HEK293 (cell line): ENCODE measurements around the gene ISOC2.

Experiments used
- CTCF ChIA-PET: fragments of 350-600 bp; formaldehyde crosslinking; extraction: SDS; loops from one replicate; lab custom pipeline; 2021; ENCODE audit warnings: antibody characterized with exemption; lab: Yijun Ruan, JAX
- POLR2A ChIA-PET: fragments of 300-600 bp; formaldehyde crosslinking; extraction: SDS; loops from one replicate; lab custom pipeline; 2020; ENCODE audit warnings: antibody characterized with exemption, inconsistent platforms; lab: Yijun Ruan, JAX
- H3K27ac ChIP-seq: fragments of 200-500 bp; sonication (Bioruptor generic); 2 replicates; pipeline ENCODE4 v1.5.1; 2014; ENCODE audit warnings: low read depth, low read length, control low read depth, inconsistent platforms; ENCODE audit errors: extremely low read depth
- H3K36me3 ChIP-seq, 2 experiments: fragments of 200-500 bp in 1 of 2; sonication (Bioruptor generic) in 1 of 2; 1 replicate in 1 of 2; 2 replicates in 1 of 2; pipeline ENCODE4 v1.5.1; 2014 to 2017; ENCODE audit warnings: inconsistent platforms in 2 of 2, low read length in 2 of 2; ENCODE audit not compliant: control insufficient read depth in 2 of 2, insufficient read depth in 1 of 2
- H3K4me1 ChIP-seq: fragments of 200-500 bp; sonication (Bioruptor generic); 2 replicates; pipeline ENCODE4 v1.5.1; 2014; ENCODE audit warnings: mild to moderate bottlenecking, low read length, inconsistent platforms; ENCODE audit not compliant: control insufficient read depth, insufficient read depth
- H3K4me3 ChIP-seq: 2 replicates; pipeline ENCODE4 v1.5.1; 2011; ENCODE audit warnings: low read depth, mild to moderate bottlenecking, control low read depth, low read length, moderate library complexity
- H3K9me3 ChIP-seq: fragments of 200-500 bp; sonication (Bioruptor generic); 2 replicates; pipeline ENCODE4 v1.5.1; 2014; ENCODE audit warnings: low read depth, low read length, inconsistent platforms; ENCODE audit not compliant: control insufficient read depth, insufficient read depth
- GLIS2 ChIP-seq: fragments of 450-650 bp; formaldehyde crosslinking; IDR thresholded peaks from 2 replicates; pipeline ENCODE4 v1.5.1; 2016; ENCODE audit warnings: missing biosample characterization, missing genetic modification characterization
- HOXD13 ChIP-seq: sonication (generic); formaldehyde crosslinking; IDR thresholded peaks from 2 replicates; pipeline ENCODE4 v1.8.0; 2022; ENCODE audit warnings: missing genetic modification reagents, borderline replicate concordance
- KLF9 ChIP-seq: fragments of 450-650 bp; formaldehyde crosslinking; IDR thresholded peaks from 2 replicates; pipeline ENCODE4 v1.5.1; 2016; ENCODE audit warnings: missing biosample characterization, missing genetic modification characterization, low read depth
- PRDM6 ChIP-seq: fragments of 450-650 bp; formaldehyde crosslinking; IDR thresholded peaks from 2 replicates; pipeline ENCODE4 v1.5.1; 2017; ENCODE audit warnings: missing biosample characterization, missing genetic modification characterization
- RBAK ChIP-seq: fragments of 450-650 bp; formaldehyde crosslinking; IDR thresholded peaks from 2 replicates; pipeline ENCODE4 v1.5.1; 2016; ENCODE audit warnings: missing biosample characterization, missing genetic modification characterization
- ZBTB26 ChIP-seq: fragments of 450-650 bp; formaldehyde crosslinking; optimal IDR thresholded peaks from 2 replicates; pipeline ENCODE3; 2016; ENCODE audit warnings: missing biosample characterization, mild to moderate bottlenecking, missing genetic modification characterization
- ZBTB6 ChIP-seq: fragments of 450-650 bp; formaldehyde crosslinking; IDR thresholded peaks from 2 replicates; pipeline ENCODE4 v1.5.1; 2017; ENCODE audit warnings: missing biosample characterization, missing genetic modification characterization
- ZEB2 ChIP-seq: fragments of 450-650 bp; formaldehyde crosslinking; IDR thresholded peaks from 2 replicates; pipeline ENCODE4 v1.5.1; 2016; ENCODE audit warnings: missing biosample characterization, missing genetic modification characterization
- ZFHX2 ChIP-seq: fragments of 450-650 bp; formaldehyde crosslinking; conservative IDR thresholded peaks from 2 replicates; pipeline ENCODE4 v1.5.1; 2016; ENCODE audit warnings: missing biosample characterization, missing genetic modification characterization
- ZFP37 ChIP-seq: fragments of 450-650 bp; formaldehyde crosslinking; IDR thresholded peaks from 2 replicates; pipeline ENCODE4 v1.5.1; 2016; ENCODE audit warnings: missing biosample characterization, missing genetic modification characterization
- ZNF140 ChIP-seq: fragments of 450-650 bp; formaldehyde crosslinking; IDR thresholded peaks from 2 replicates; pipeline ENCODE4 v1.5.1; 2016; ENCODE audit warnings: missing biosample characterization, missing genetic modification characterization
- ZNF157 ChIP-seq: fragments of 450-650 bp; formaldehyde crosslinking; IDR thresholded peaks from 2 replicates; pipeline ENCODE4 v1.5.1; 2016; ENCODE audit warnings: missing biosample characterization, missing genetic modification characterization
- ZNF16 ChIP-seq: fragments of 450-650 bp; formaldehyde crosslinking; IDR thresholded peaks from 2 replicates; pipeline ENCODE4 v1.5.1; 2016; ENCODE audit warnings: low read depth, missing biosample characterization, missing genetic modification characterization
- ZNF184 ChIP-seq: fragments of 450-650 bp; IDR thresholded peaks from 2 replicates; pipeline ENCODE4 v1.5.1; 2018; ENCODE audit warnings: missing biosample characterization, mild to moderate bottlenecking, missing genetic modification characterization
- ZNF239 ChIP-seq: fragments of 450-650 bp; formaldehyde crosslinking; IDR thresholded peaks from 2 replicates; pipeline ENCODE4 v1.5.1; 2016; ENCODE audit warnings: missing biosample characterization, missing genetic modification characterization
- ZNF311 ChIP-seq: fragments of 450-650 bp; formaldehyde crosslinking; IDR thresholded peaks from 2 replicates; pipeline ENCODE4 v1.5.1; 2017; ENCODE audit warnings: missing biosample characterization, missing genetic modification characterization, borderline replicate concordance
- ZNF362 ChIP-seq: fragments of 450-650 bp; formaldehyde crosslinking; IDR thresholded peaks from 2 replicates; pipeline ENCODE4 v1.5.1; 2016; ENCODE audit warnings: missing biosample characterization, missing genetic modification characterization
- ZNF544 ChIP-seq: fragments of 450-650 bp; formaldehyde crosslinking; IDR thresholded peaks from 2 replicates; pipeline ENCODE4 v1.5.0; 2017; ENCODE audit warnings: missing biosample characterization, missing genetic modification characterization
- ZNF626 ChIP-seq: fragments of 450-650 bp; sonication (Bioruptor Pico); formaldehyde crosslinking; IDR thresholded peaks from 2 replicates; pipeline ENCODE4 v1.5.1; 2018; ENCODE audit warnings: missing biosample characterization, missing genetic modification characterization, inconsistent platforms
- ZNF670 ChIP-seq: fragments of 450-650 bp; formaldehyde crosslinking; IDR thresholded peaks from 2 replicates; pipeline ENCODE4 v1.5.1; 2016; ENCODE audit warnings: missing biosample characterization, missing genetic modification characterization, low read depth
- ZNF76 ChIP-seq: fragments of 450-650 bp; formaldehyde crosslinking; IDR thresholded peaks from 2 replicates; pipeline ENCODE4; 2016; ENCODE audit warnings: low read depth, missing biosample characterization, missing genetic modification characterization, borderline replicate concordance
- ZNF768 ChIP-seq: fragments of 450-650 bp; formaldehyde crosslinking; IDR thresholded peaks from 2 replicates; pipeline ENCODE4 v1.5.1; 2018; ENCODE audit warnings: missing biosample characterization, mild to moderate bottlenecking, missing genetic modification characterization
- ZNF785 ChIP-seq: fragments of 450-650 bp; formaldehyde crosslinking; IDR thresholded peaks from 2 replicates; pipeline ENCODE4 v1.5.1; 2016; ENCODE audit warnings: missing biosample characterization, missing genetic modification characterization
- ZNF791 ChIP-seq: fragments of 450-650 bp; formaldehyde crosslinking; IDR thresholded peaks from 2 replicates; pipeline ENCODE4 v1.5.1; 2016; ENCODE audit warnings: missing biosample characterization, missing genetic modification characterization
- ZNF837 ChIP-seq: fragments of 450-650 bp; formaldehyde crosslinking; IDR thresholded peaks from 2 replicates; pipeline ENCODE4 v1.5.1; 2016; ENCODE audit warnings: missing biosample characterization, missing genetic modification characterization
- ZSCAN16 ChIP-seq: fragments of 450-650 bp; formaldehyde crosslinking; IDR thresholded peaks from 2 replicates; pipeline ENCODE4 v1.5.1; 2016; ENCODE audit warnings: missing biosample characterization, missing genetic modification characterization
- ZSCAN30 ChIP-seq: fragments of 450-650 bp; IDR thresholded peaks from 2 replicates; pipeline ENCODE4 v1.5.1; 2018; ENCODE audit warnings: missing biosample characterization, mild to moderate bottlenecking, missing genetic modification characterization, moderate library complexity
- ZSCAN4 ChIP-seq: fragments of 450-650 bp; formaldehyde crosslinking; IDR thresholded peaks from 2 replicates; pipeline ENCODE4 v1.5.1; 2017; ENCODE audit warnings: missing biosample characterization, missing genetic modification characterization

Gene ISOC2

GRCh38 chr19:55435020-55435419 is 26.4 kb downstream of the ISOC2 start:
- ChIA-PET POLR2A (interaction anchor here (0.7 kb wide), 1 partner anchor 28 kb away, joined by 3 read pairs; the partner anchor contains the start of gene UBE2S), CTCF (no interaction called here)
- H3K4me3 ChIP-seq: no peak overlapping the region
- TF ChIP-seq PRDM6 (no peak), ZSCAN4 (peak; percentile 98), ZFP37 (no peak), ZNF311 (tag by site-specific recombination) (0 out of 2 replicates have a peak, but pooled peaks have one; percentile 12), ZNF791 (tag by site-specific recombination) (0 out of 2 replicates have a peak, but pooled peaks have one; percentile 7), ZNF768 (tag by site-specific recombination) (no peak), ZNF785 (tag by site-specific recombination) (0 out of 2 replicates have a peak, but pooled peaks have one; percentile 15), HOXD13 (CRISPR knock-in tag) (no peak), ZSCAN30 (tag by site-specific recombination) (no peak), RBAK (tag by site-specific recombination) (0 out of 2 replicates have a peak, but pooled peaks have one; percentile 11), KLF9 (tag by site-specific recombination) (0 out of 2 replicates have a peak, but pooled peaks have one; percentile 15), GLIS2 (tag by site-specific recombination) (no peak), ZNF76 (no peak), ZFHX2 (tag by site-specific recombination) (peak; percentile 43), ZNF184 (tag by site-specific recombination) (no peak)
- H3K27ac ChIP-seq: no peak overlapping the region
- no peaks in the 10 kb centered on the region; the same call in 1 of the 2 replicates for H3K4me1 ChIP-seq
- H3K36me3 ChIP-seq: no peaks in the 10 kb centered on the region
- H3K9me3 ChIP-seq: no peaks in the 10 kb centered on the region

GRCh38 chr19:55434356-55434919 is 27.0 kb downstream of the ISOC2 start:
- POLR2A ChIA-PET: no interaction called here
- no peaks in the 10 kb centered on the region for H3K9me3 ChIP-seq
- no peaks in the 10 kb centered on the region; the same call in 1 of the 2 replicates for H3K4me1 ChIP-seq
- no peaks in the 10 kb centered on the region for H3K36me3 ChIP-seq
- H3K4me3 ChIP-seq: no peak overlapping the region
- CTCF ChIA-PET: no interaction called here
- H3K27ac ChIP-seq: no peak overlapping the region
- TF ChIP-seq ZEB2 (tag by site-specific recombination) (no peak), ZNF626 (tag by site-specific recombination) (no peak), ZNF362 (tag by site-specific recombination) (no peak), ZBTB6 (tag by site-specific recombination) (no peak), ZNF837 (no peak), ZNF157 (tag by site-specific recombination) (no peak), ZNF239 (peak; percentile 61; the same call in 1 of the 2 replicates), HOXD13 (CRISPR knock-in tag) (0 out of 2 replicates have a peak, but pooled peaks have one; percentile 10), ZBTB26 (tag by site-specific recombination) (no peak), ZNF16 (no peak; the same call in 1 of the 2 replicates), ZNF544 (tag by site-specific recombination) (no peak), ZNF311 (tag by site-specific recombination) (peak; percentile 33; the same call in 1 of the 2 replicates), ZNF670 (no peak), ZSCAN16 (tag by site-specific recombination) (no peak), ZNF140 (no peak), RBAK (tag by site-specific recombination) (no peak), ZSCAN4 (no peak)
